Caco-2 (cell line): ENCODE data around the gene SPNS2. TPM values are rescaled to one million over a fixed set of nuclear protein-coding genes. Genes with fewer than 3 reads are reported as not detected.

Experiments used
- BruUV-seq: library from RNA; stranded (reverse); fragments of 400-500 nt; replicated peaks from 2 replicates; lab custom pipeline; 2021; lab: Mats Ljungman, UMichigan
- CTCF ChIA-PET: fragments of 300-600 bp; sonication (Branson Sonifier 250); formaldehyde crosslinking; loops from one replicate; lab custom pipeline; 2022; ENCODE audit warnings: antibody characterized with exemption; lab: Charles Lee
- POLR2A ChIA-PET: fragments of 300-600 bp; sonication (Branson Sonifier 250); formaldehyde crosslinking; loops from one replicate; lab custom pipeline; 2022; ENCODE audit warnings: antibody characterized with exemption; lab: Charles Lee
- DNase-seq, 2 experiments: peaks; one replicate each; pipeline versions ENCODE4 v3.0.0 to v3.0.0-alpha.2; 2020 to 2022
- H3K27me3 ChIP-seq: replicated peaks from 2 replicates; pipeline ENCODE4 v1.6.0; 2011; ENCODE audit warnings: low read length; ENCODE audit not compliant: control insufficient read depth, insufficient read depth
- H3K36me3 ChIP-seq: 2 replicates; pipeline ENCODE4 v1.5.1; 2011; ENCODE audit warnings: low read length; ENCODE audit not compliant: control insufficient read depth, insufficient read depth
- H3K4me1 ChIP-seq: fragments of 250-450 bp; sonication (Bioruptor Pico); 2 replicates; pipeline ENCODE4 v1.5.1; 2020; ENCODE audit warnings: mild to moderate bottlenecking
- H3K4me3 ChIP-seq: 2 replicates; pipeline ENCODE4 v1.5.1; 2011; ENCODE audit warnings: low read depth, mild to moderate bottlenecking, control low read depth, low read length
- H3K9me3 ChIP-seq: fragments of 250-450 bp; sonication (Bioruptor Pico); 2 replicates; pipeline ENCODE4 v1.5.1; 2020; ENCODE audit warnings: mild to moderate bottlenecking, moderate library complexity
- H3K27ac Mint-ChIP-seq: one replicate; pipeline ENCODE4 v1.8.0; 2022; ENCODE audit warnings: mixed read lengths; ENCODE audit not compliant: unreplicated experiment
- H3K27me3 Mint-ChIP-seq: one replicate; pipeline ENCODE4 v1.8.0; 2022; ENCODE audit warnings: mixed read lengths; ENCODE audit not compliant: insufficient read depth, unreplicated experiment
- H3K36me3 Mint-ChIP-seq: one replicate; pipeline ENCODE4 v1.8.0; 2022; ENCODE audit warnings: mild to moderate bottlenecking, mixed read lengths; ENCODE audit not compliant: insufficient read depth, unreplicated experiment
- H3K4me1 Mint-ChIP-seq: one replicate; pipeline ENCODE4 v1.8.0; 2022; ENCODE audit warnings: low read depth, mixed read lengths; ENCODE audit not compliant: unreplicated experiment
- H3K4me3 Mint-ChIP-seq: one replicate; pipeline ENCODE4 v1.8.0; 2022; ENCODE audit warnings: mild to moderate bottlenecking, moderate library complexity, mixed read lengths; ENCODE audit not compliant: unreplicated experiment
- H3K9me3 Mint-ChIP-seq: one replicate; pipeline ENCODE4 v1.8.0; 2022; ENCODE audit warnings: mixed read lengths; ENCODE audit not compliant: unreplicated experiment
- CTCF ChIP-seq, 2 experiments: fragments of 200-600 bp in 1 of 2; IDR thresholded peaks; 1 replicate in 1 of 2; 2 replicates in 1 of 2; pipeline versions ENCODE4 v1.5.1 to v1.8.0; 2011 to 2022; ENCODE audit warnings: antibody characterized with exemption in 1 of 2, control low read depth in 1 of 2, inconsistent platforms in 1 of 2, low read depth in 1 of 2, low read length in 1 of 2, mild to moderate bottlenecking in 1 of 2, moderate library complexity in 1 of 2; ENCODE audit not compliant: insufficient read depth in 1 of 2, severe bottlenecking in 1 of 2, unreplicated experiment in 1 of 2
- intact Hi-C: fragments of 100-400 bp; cut with micrococcal nuclease; formaldehyde crosslinking; loops from one replicate; pipeline ENCODE4 v1.10.0; 2022; ENCODE audit not compliant: unreplicated experiment
- total RNA-seq: library from RNA; stranded (reverse); gene quantifications from 2 replicates; pipeline ENCODE4 v1.2.3, GENCODE V29; 2022

SPNS2 gene
- total RNA-seq, 1 experiment from 2014 or later, result 1.00 TPM

GRCh38 chr17:4586043-4586442, 87.4 kb downstream of the SPNS2 start:
- TSS peak; percentile 43 for BruUV-seq
- peak overlapping the region; percentile 71 for H3K4me3 ChIP-seq
- no peaks in the 10 kb centered on the region for H3K9me3 ChIP-seq
- peaks cover 20% of the 10 kb centered on the region for H3K4me1 Mint-ChIP-seq
- no peaks in the 10 kb centered on the region for H3K27me3 ChIP-seq
- H3K27ac Mint-ChIP-seq, result peak overlapping the region; percentile 60
- peaks cover 23% of the 10 kb centered on the region for H3K36me3 Mint-ChIP-seq
- no peak for TF ChIP-seq CTCF (IDR thresholded peaks at IDR 0.05; ENCODE audit: insufficient read depth in 1 of 2, low read depth in 1 of 2, low read length in 1 of 2, severe bottlenecking in 1 of 2, unreplicated experiment in 1 of 2)
- intact Hi-C loops, result no loop called here
- H3K4me1 ChIP-seq, result peaks cover 22% of the 10 kb centered on the region; the same call in 1 of the 2 replicates
- POLR2A ChIA-PET, result no interaction called here
- peak overlapping the region; percentile 84 for H3K4me3 Mint-ChIP-seq
- no peak for DNase-seq
- CTCF ChIA-PET, result no interaction called here
- H3K36me3 ChIP-seq, result no peaks in the 10 kb centered on the region
- H3K9me3 Mint-ChIP-seq, result no peaks in the 10 kb centered on the region
- H3K27me3 Mint-ChIP-seq, result no peaks in the 10 kb centered on the region

- H3K36me3 Mint-ChIP-seq, result peaks cover 24% of the 10 kb centered on the region
Observed at GRCh38 chr17:4587195-4587594, 88.5 kb downstream of the SPNS2 start.

DNA sequence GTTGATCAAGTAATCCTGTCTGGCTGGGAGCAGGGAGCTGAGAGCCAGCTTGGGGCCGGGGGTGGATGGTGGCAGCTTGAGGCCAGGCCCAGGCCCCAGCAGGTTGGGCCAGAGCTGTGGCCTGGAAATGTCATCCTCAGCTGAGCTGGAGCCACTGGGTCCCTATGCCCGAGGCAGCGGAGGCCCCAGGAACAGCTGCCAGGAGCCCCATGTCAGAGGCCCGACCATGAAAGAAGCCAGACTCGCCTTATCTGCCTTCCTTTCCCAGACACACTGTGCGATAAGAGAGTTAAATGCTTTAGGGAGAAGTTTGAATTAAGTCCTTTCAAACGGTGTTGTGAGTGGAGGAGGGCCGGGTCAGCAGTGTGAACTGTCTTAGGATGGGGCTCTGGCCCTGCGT, 89.1 kb downstream of the SPNS2 start:
- no peaks in the 10 kb centered on the region for H3K27me3 Mint-ChIP-seq
- peaks cover 24% of the 10 kb centered on the region for H3K36me3 Mint-ChIP-seq
- ChIA-PET CTCF (no interaction called here), POLR2A (interaction anchor here (0.6 kb wide), 1 partner anchor 82 kb away, joined by 3 read pairs; no protein-coding TSS in a partner anchor)
- no TSS peak for BruUV-seq
- H3K9me3 ChIP-seq, result no peaks in the 10 kb centered on the region
- peaks cover 22% of the 10 kb centered on the region; the same call in 1 of the 2 replicates for H3K4me1 ChIP-seq
- H3K9me3 Mint-ChIP-seq, result no peaks in the 10 kb centered on the region
- intact Hi-C loops, result no loop called here
- H3K4me3 Mint-ChIP-seq, result no peak overlapping the region
- no peak for DNase-seq
- H3K4me3 ChIP-seq, result no peak overlapping the region
- TF ChIP-seq CTCF (IDR thresholded peaks at IDR 0.05; ENCODE audit: insufficient read depth in 1 of 2, low read depth in 1 of 2, low read length in 1 of 2, severe bottlenecking in 1 of 2, unreplicated experiment in 1 of 2), result no peak
- H3K27ac Mint-ChIP-seq, result peak overlapping the region; percentile 22
- no peaks in the 10 kb centered on the region for H3K36me3 ChIP-seq
- peaks cover 20% of the 10 kb centered on the region for H3K4me1 Mint-ChIP-seq
- no peaks in the 10 kb centered on the region for H3K27me3 ChIP-seq

More at GRCh38 chr17:4587195-4587594, 88.5 kb downstream of the SPNS2 start:
- H3K4me1 Mint-ChIP-seq, result peaks cover 20% of the 10 kb centered on the region
- Histone ChIP-seq H3K36me3 (no peaks in the 10 kb centered on the region), H3K4me1 (peaks cover 22% of the 10 kb centered on the region; the same call in 1 of the 2 replicates), H3K27me3 (no peaks in the 10 kb centered on the region), H3K4me3 (no peak overlapping the region), H3K9me3 (no peaks in the 10 kb centered on the region)
- BruUV-seq, result no TSS peak
- POLR2A ChIA-PET, result interaction anchor here (0.6 kb wide), 1 partner anchor 83 kb away, joined by 3 read pairs; no protein-coding TSS in a partner anchor
- H3K27me3 Mint-ChIP-seq, result no peaks in the 10 kb centered on the region
- no peak for DNase-seq
- no peaks in the 10 kb centered on the region for H3K9me3 Mint-ChIP-seq
- intact Hi-C loops, result no loop called here
- no peak for TF ChIP-seq CTCF (IDR thresholded peaks at IDR 0.05; ENCODE audit: insufficient read depth in 1 of 2, low read depth in 1 of 2, low read length in 1 of 2, severe bottlenecking in 1 of 2, unreplicated experiment in 1 of 2)
- CTCF ChIA-PET, result no interaction called here
- H3K27ac Mint-ChIP-seq, result no peak overlapping the region
- no peak overlapping the region for H3K4me3 Mint-ChIP-seq
